HCT116 (cell line): ENCODE measurements around the gene DPM2. TPM values are rescaled to one million over a fixed set of nuclear protein-coding genes. Genes with fewer than 3 reads are reported as not detected.

Source experiments
- ATAC-seq: fragments of 200-7000 bp; cut with Tn5 transposase; 2 replicates; pipeline ENCODE4 v1.9.1; 2020; ENCODE audit warnings: mild to moderate bottlenecking, moderate library complexity
- BruUV-seq: library from RNA; stranded (reverse); fragments of 400-500 nt; replicated peaks from 2 replicates; lab custom pipeline; 2021; lab: Mats Ljungman, UMichigan
- CTCF ChIA-PET: fragments of 300-600 bp; sonication (Branson Sonifier 250); formaldehyde crosslinking; loops from one replicate; lab custom pipeline; 2021; ENCODE audit warnings: antibody characterized with exemption; lab: Charles Lee
- POLR2A ChIA-PET: fragments of 300-600, 350-600 bp; sonication (Branson Sonifier 250); formaldehyde crosslinking; loops from one replicate; lab custom pipeline; 2021; ENCODE audit warnings: antibody characterized with exemption; lab: Charles Lee
- RAD21 ChIA-PET, 2 experiments: fragments of 300-600 bp; sonication (Branson Sonifier 250); formaldehyde crosslinking; loops; one replicate each; lab custom pipeline; 2023; ENCODE audit warnings: low total read pairs in 2 of 2; ENCODE audit not compliant: uncharacterized antibody in 2 of 2, unreplicated experiment in 2 of 2, low non-redundant PET in 1 of 2; lab: Charles Lee
- DNase-seq: peaks from one replicate; pipeline ENCODE4 v3.0.0-alpha.2; 2010; ENCODE audit warnings: low read depth, low spot score
- H2AFZ ChIP-seq: fragments of 200-600 bp; shearing (Covaris generic), sonication (generic); 2 replicates; pipeline ENCODE4 v1.6.1; 2017; ENCODE audit warnings: low read depth, mixed run types, mixed read lengths, antibody characterized with exemption, low read length; ENCODE audit not compliant: poor library complexity, severe bottlenecking
- H3K27ac ChIP-seq: 2 replicates; pipeline ENCODE4 v1.5.1; 2012; ENCODE audit warnings: low read depth, low read length
- H3K27me3 ChIP-seq: fragments of 200-600 bp; sonication (generic); 2 replicates; pipeline ENCODE4 v1.6.1; 2016; ENCODE audit warnings: mixed run types, low read length, mixed read lengths; ENCODE audit not compliant: insufficient read depth
- H3K36me3 ChIP-seq, 2 experiments: fragments of 200-500 bp in 1 of 2; fragments of 200-600 bp in 1 of 2; sonication (Bioruptor generic) in 1 of 2; sonication (generic) in 1 of 2; 2 replicates each; pipeline versions ENCODE4 v1.5.1 to v1.6.1; 2014 to 2016; ENCODE audit warnings: low read length in 2 of 2, inconsistent platforms in 1 of 2, mixed read lengths in 1 of 2, mixed run types in 1 of 2; ENCODE audit not compliant: insufficient read depth in 2 of 2, control insufficient read depth in 1 of 2
- H3K4me1 ChIP-seq, 2 experiments: fragments of 200-600 bp in 1 of 2; sonication (generic) in 1 of 2; 2 replicates each; pipeline versions ENCODE4 v1.5.1 to v1.6.1; 2012 to 2017; ENCODE audit warnings: low read length in 2 of 2, inconsistent platforms in 1 of 2, mild to moderate bottlenecking in 1 of 2, mixed read lengths in 1 of 2, mixed run types in 1 of 2, moderate library complexity in 1 of 2; ENCODE audit not compliant: insufficient read depth in 2 of 2, control insufficient read depth in 1 of 2
- H3K4me2 ChIP-seq: fragments of 200-600 bp; sonication (generic); 2 replicates; pipeline ENCODE4 v1.6.1; 2017; ENCODE audit warnings: mixed run types, low read length, mixed read lengths
- H3K4me3 ChIP-seq, 2 experiments: fragments of 200-600 bp in 1 of 2; sonication (generic) in 1 of 2; replicated peaks in 1 of 2; 2 replicates each; pipeline ENCODE4 v1.5.1; 2011 to 2016; ENCODE audit warnings: low read length in 2 of 2, control low read depth in 1 of 2, low read depth in 1 of 2, mild to moderate bottlenecking in 1 of 2, mixed read lengths in 1 of 2, mixed run types in 1 of 2
- H3K79me2 ChIP-seq: fragments of 200-600 bp; sonication (generic); 2 replicates; pipeline ENCODE4 v1.6.1; 2017; ENCODE audit warnings: mild to moderate bottlenecking, mixed run types, low read length, moderate library complexity, mixed read lengths; ENCODE audit not compliant: insufficient read depth
- H3K9ac ChIP-seq: fragments of 200-600 bp; sonication (generic); 2 replicates; pipeline ENCODE4 v1.6.1; 2016; ENCODE audit warnings: low read length, mixed read lengths
- H3K9me2 ChIP-seq: fragments of 200-600 bp; sonication (generic), shearing (Covaris generic); 2 replicates; pipeline ENCODE4 v1.6.1; 2017; ENCODE audit warnings: mixed run types, mild to moderate bottlenecking, moderate library complexity; ENCODE audit not compliant: insufficient read depth
- H3K9me3 ChIP-seq, 2 experiments: fragments of 200-500 bp in 1 of 2; fragments of 200-600 bp in 1 of 2; sonication (Bioruptor generic) in 1 of 2; sonication (generic) in 1 of 2; 2 replicates each; pipeline ENCODE4 v1.6.1; 2014 to 2017; ENCODE audit warnings: low read length in 2 of 2, mixed read lengths in 2 of 2, inconsistent platforms in 1 of 2, low read depth in 1 of 2, mild to moderate bottlenecking in 1 of 2, mixed run types in 1 of 2, moderate library complexity in 1 of 2; ENCODE audit not compliant: control insufficient read depth in 1 of 2, insufficient read depth in 1 of 2
- H4K20me1 ChIP-seq: fragments of 200-600 bp; sonication (generic), shearing (Covaris generic); 2 replicates; pipeline ENCODE4 v1.6.1; 2017; ENCODE audit warnings: mixed run types, mild to moderate bottlenecking, moderate library complexity; ENCODE audit not compliant: insufficient read depth
- CBX3 ChIP-seq: IDR thresholded peaks from 2 replicates; pipeline ENCODE4 v1.6.1; 2012; ENCODE audit warnings: low read depth
- CTCF ChIP-seq, 3 experiments: fragments of 200-600 bp in 1 of 3; sonication (generic) in 1 of 3; IDR thresholded peaks in 2 of 3; conservative IDR thresholded peaks in 1 of 3; 2 replicates each; pipeline ENCODE4 v1.5.1; 2012 to 2017; ENCODE audit warnings: low read depth in 2 of 3, low read length in 2 of 3, antibody characterized with exemption in 1 of 3, borderline replicate concordance in 1 of 3, control low read depth in 1 of 3, mild to moderate bottlenecking in 1 of 3, mixed read lengths in 1 of 3, mixed run types in 1 of 3, moderate library complexity in 1 of 3; ENCODE audit not compliant: insufficient read depth in 1 of 3
- EGR1 ChIP-seq: IDR thresholded peaks from 2 replicates; pipeline ENCODE4 v1.6.1; 2012; ENCODE audit warnings: low read depth
- ELF1 ChIP-seq: IDR thresholded peaks from 2 replicates; pipeline ENCODE4 v1.6.1; 2012; ENCODE audit warnings: low read depth, borderline replicate concordance
- EZH2 ChIP-seq: fragments of 200-600 bp; sonication (generic); IDR thresholded peaks from 2 replicates; pipeline ENCODE4 v1.6.1; 2017; ENCODE audit warnings: antibody characterized with exemption, mixed run types
- EZH2phosphoT487 ChIP-seq: fragments of 200-600 bp; IDR thresholded peaks from 2 replicates; pipeline ENCODE4 v1.6.1; 2018; ENCODE audit warnings: antibody characterized with exemption, borderline replicate concordance
- FOSL1 ChIP-seq: IDR thresholded peaks from 2 replicates; pipeline ENCODE4 v1.6.1; 2012; ENCODE audit warnings: low read depth
- MAX ChIP-seq: IDR thresholded peaks from 2 replicates; pipeline ENCODE4 v1.6.1; 2012
- POLR2A ChIP-seq: IDR thresholded peaks from 2 replicates; pipeline ENCODE4 v1.7.0; 2011; ENCODE audit warnings: borderline replicate concordance; ENCODE audit not compliant: insufficient read depth, insufficient read length; ENCODE audit errors: extremely low read depth
- POLR2AphosphoS5 ChIP-seq: IDR thresholded peaks from 2 replicates; pipeline ENCODE4 v1.6.1; 2011; ENCODE audit warnings: mild to moderate bottlenecking, low read depth, low read length, moderate library complexity
- RAD21 ChIP-seq: IDR thresholded peaks from 2 replicates; pipeline ENCODE4 v1.6.1; 2012; ENCODE audit warnings: low read depth, mild to moderate bottlenecking
- SIN3A ChIP-seq: IDR thresholded peaks from 2 replicates; pipeline ENCODE4 v1.6.1; 2012; ENCODE audit warnings: low read depth
- SP1 ChIP-seq: IDR thresholded peaks from 2 replicates; pipeline ENCODE4 v1.6.1; 2012; ENCODE audit warnings: low read depth
- SRF ChIP-seq: IDR thresholded peaks from 2 replicates; pipeline ENCODE4 v1.6.1; 2012; ENCODE audit warnings: low read depth
- YY1 ChIP-seq: IDR thresholded peaks from 2 replicates; pipeline ENCODE4 v1.6.1; 2011; ENCODE audit warnings: low read length, low read depth, moderate library complexity, mild to moderate bottlenecking; ENCODE audit not compliant: insufficient replicate concordance; ENCODE audit errors: extremely low read depth
- ZFX ChIP-seq: fragments of 450-650 bp; IDR thresholded peaks from 2 replicates; pipeline ENCODE4 v1.6.1; 2017
- ZNF274 ChIP-seq: fragments of 200-500 bp; sonication (Bioruptor generic); IDR thresholded peaks from 2 replicates; pipeline ENCODE4 v1.6.1; 2014; ENCODE audit warnings: mild to moderate bottlenecking, low read depth, low read length, inconsistent platforms
- intact Hi-C: fragments of 100-400 bp; cut with micrococcal nuclease; formaldehyde crosslinking; loops from 2 replicates; pipeline ENCODE4 v1.10.0; 2022
- total RNA-seq: library from RNA; stranded (reverse); gene quantifications from one replicate; pipeline ENCODE4 v1.2.1, GENCODE V29; 2021; ENCODE audit not compliant: unreplicated experiment
- TF ChIP-seq, protein P1 (sequence below): IDR thresholded peaks from 2 replicates; pipeline ENCODE4 v1.6.1; 2012
- TF ChIP-seq, protein P2 (sequence below): IDR thresholded peaks from 2 replicates; pipeline ENCODE4 v1.6.1; 2012; ENCODE audit warnings: low read depth
- TF ChIP-seq, protein P3 (sequence below): IDR thresholded peaks from 2 replicates; pipeline ENCODE4 v1.6.1; 2011; ENCODE audit warnings: mild to moderate bottlenecking, low read length, moderate library complexity; ENCODE audit not compliant: insufficient replicate concordance; ENCODE audit errors: extremely low read depth

The DPM2 gene
- total RNA-seq, 1 experiment from 2014 or later, result 54.6 TPM

DNA sequence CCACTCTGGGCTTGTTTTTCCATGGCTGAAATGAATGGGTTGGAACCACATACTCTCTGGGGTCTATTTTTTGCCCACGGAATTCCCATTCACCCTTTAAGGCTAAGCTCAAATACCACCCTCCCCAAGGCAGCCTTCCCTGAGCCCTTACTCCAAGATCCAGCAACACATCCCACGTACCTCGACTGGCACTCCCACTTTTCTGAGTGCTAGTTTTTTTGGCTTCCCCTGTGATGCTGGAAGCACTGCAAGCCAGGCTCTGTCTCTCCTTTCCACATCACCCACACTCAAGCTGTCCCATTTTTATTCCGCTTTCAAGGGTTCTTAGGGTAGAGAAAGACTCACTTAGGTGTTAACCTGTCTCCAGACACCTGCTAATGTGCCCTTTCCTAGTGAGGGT, 44.3 kb downstream of the DPM2 start:
- RAD21 ChIA-PET, result no interaction called here
- Histone ChIP-seq H3K36me3 (peaks cover 24 to 56% of the 10 kb centered on the region in 2 experiments), H3K9ac (no peak overlapping the region), H3K27ac (no peak overlapping the region), H3K79me2 (no peaks in the 10 kb centered on the region; the same call in 1 of the 2 replicates), H3K9me3 (peaks cover 0 to 15% of the 10 kb centered on the region in 2 experiments; a peak in 2 of 4 replicates), H3K9me2 (no peaks in the 10 kb centered on the region), H3K4me2 (no peak overlapping the region), H3K4me3 (no peak overlapping the region), H3K4me1 (peaks cover 10 to 16% of the 10 kb centered on the region in 2 experiments; a peak in 3 of 4 replicates), H4K20me1 (no peaks in the 10 kb centered on the region), H2AFZ (no peak overlapping the region), H3K27me3 (no peaks in the 10 kb centered on the region)
- ATAC-seq, result no peak
- POLR2A ChIA-PET, result interaction anchor here (0.5 kb wide), 1 partner anchor 23 kb away, joined by 4 read pairs; the partner anchor contains the start of gene ST6GALNAC4
- intact Hi-C loops, result no loop called here
- no peak for DNase-seq
- BruUV-seq, result no TSS peak
- CTCF ChIA-PET, result no interaction called here
- TF ChIP-seq SP1 (no peak), CBX3 (no peak), YY1 (no peak), POLR2AphosphoS5 (no peak), CTCF (IDR thresholded peaks at IDR 0.05 in 2 of 3, conservative IDR thresholded peaks at IDR 0.05 in 1 of 3; ENCODE audit: borderline replicate concordance in 1 of 3, insufficient read depth in 1 of 3, low read depth in 2 of 3, low read length in 2 of 3) (no peak), SRF (no peak), ZNF274 (no peak), RAD21 (no peak), FOSL1 (no peak), ELF1 (no peak), EGR1 (no peak), POLR2A (no peak), EZH2phosphoT487 (no peak), SIN3A (no peak), ZFX (no peak), EZH2 (no peak), MAX (no peak)
- TF ChIP-seq, protein P1, sequence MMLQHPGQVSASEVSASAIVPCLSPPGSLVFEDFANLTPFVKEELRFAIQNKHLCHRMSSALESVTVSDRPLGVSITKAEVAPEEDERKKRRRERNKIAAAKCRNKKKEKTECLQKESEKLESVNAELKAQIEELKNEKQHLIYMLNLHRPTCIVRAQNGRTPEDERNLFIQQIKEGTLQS, result no peak
- TF ChIP-seq, protein P2, sequence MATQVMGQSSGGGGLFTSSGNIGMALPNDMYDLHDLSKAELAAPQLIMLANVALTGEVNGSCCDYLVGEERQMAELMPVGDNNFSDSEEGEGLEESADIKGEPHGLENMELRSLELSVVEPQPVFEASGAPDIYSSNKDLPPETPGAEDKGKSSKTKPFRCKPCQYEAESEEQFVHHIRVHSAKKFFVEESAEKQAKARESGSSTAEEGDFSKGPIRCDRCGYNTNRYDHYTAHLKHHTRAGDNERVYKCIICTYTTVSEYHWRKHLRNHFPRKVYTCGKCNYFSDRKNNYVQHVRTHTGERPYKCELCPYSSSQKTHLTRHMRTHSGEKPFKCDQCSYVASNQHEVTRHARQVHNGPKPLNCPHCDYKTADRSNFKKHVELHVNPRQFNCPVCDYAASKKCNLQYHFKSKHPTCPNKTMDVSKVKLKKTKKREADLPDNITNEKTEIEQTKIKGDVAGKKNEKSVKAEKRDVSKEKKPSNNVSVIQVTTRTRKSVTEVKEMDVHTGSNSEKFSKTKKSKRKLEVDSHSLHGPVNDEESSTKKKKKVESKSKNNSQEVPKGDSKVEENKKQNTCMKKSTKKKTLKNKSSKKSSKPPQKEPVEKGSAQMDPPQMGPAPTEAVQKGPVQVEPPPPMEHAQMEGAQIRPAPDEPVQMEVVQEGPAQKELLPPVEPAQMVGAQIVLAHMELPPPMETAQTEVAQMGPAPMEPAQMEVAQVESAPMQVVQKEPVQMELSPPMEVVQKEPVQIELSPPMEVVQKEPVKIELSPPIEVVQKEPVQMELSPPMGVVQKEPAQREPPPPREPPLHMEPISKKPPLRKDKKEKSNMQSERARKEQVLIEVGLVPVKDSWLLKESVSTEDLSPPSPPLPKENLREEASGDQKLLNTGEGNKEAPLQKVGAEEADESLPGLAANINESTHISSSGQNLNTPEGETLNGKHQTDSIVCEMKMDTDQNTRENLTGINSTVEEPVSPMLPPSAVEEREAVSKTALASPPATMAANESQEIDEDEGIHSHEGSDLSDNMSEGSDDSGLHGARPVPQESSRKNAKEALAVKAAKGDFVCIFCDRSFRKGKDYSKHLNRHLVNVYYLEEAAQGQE, result no peak
- TF ChIP-seq, protein P3, sequence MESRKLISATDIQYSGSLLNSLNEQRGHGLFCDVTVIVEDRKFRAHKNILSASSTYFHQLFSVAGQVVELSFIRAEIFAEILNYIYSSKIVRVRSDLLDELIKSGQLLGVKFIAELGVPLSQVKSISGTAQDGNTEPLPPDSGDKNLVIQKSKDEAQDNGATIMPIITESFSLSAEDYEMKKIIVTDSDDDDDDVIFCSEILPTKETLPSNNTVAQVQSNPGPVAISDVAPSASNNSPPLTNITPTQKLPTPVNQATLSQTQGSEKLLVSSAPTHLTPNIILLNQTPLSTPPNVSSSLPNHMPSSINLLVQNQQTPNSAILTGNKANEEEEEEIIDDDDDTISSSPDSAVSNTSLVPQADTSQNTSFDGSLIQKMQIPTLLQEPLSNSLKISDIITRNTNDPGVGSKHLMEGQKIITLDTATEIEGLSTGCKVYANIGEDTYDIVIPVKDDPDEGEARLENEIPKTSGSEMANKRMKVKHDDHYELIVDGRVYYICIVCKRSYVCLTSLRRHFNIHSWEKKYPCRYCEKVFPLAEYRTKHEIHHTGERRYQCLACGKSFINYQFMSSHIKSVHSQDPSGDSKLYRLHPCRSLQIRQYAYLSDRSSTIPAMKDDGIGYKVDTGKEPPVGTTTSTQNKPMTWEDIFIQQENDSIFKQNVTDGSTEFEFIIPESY, result no peak
